H9 (cell line): ENCODE measurements around the gene GLRA1. TPM values are rescaled to one million over a fixed set of nuclear protein-coding genes. Genes with fewer than 3 reads are reported as not detected.

Experiments used
- DNase-seq: peaks from one replicate; pipeline ENCODE4 v3.0.0-alpha.2; 2017
- H2AFZ ChIP-seq: one replicate; pipeline ENCODE4 v1.6.1; 2013; ENCODE audit warnings: mild to moderate bottlenecking, low read length, control low read depth, moderate library complexity
- H2AK5ac ChIP-seq: 2 replicates; pipeline ENCODE4 v1.6.1; 2013; ENCODE audit warnings: low read length, control low read depth, mixed read lengths; ENCODE audit not compliant: insufficient read length
- H2BK120ac ChIP-seq: one replicate; pipeline ENCODE4 v1.6.1; 2013; ENCODE audit warnings: low read depth, mild to moderate bottlenecking, low read length, control low read depth, inconsistent platforms; ENCODE audit not compliant: poor library complexity, severe bottlenecking
- H2BK12ac ChIP-seq: 2 replicates; pipeline ENCODE4 v1.6.1; 2013; ENCODE audit warnings: low read length, control low read depth, mixed read lengths, low read depth; ENCODE audit not compliant: insufficient read length
- H2BK15ac ChIP-seq: 2 replicates; pipeline ENCODE4 v1.6.1; 2013; ENCODE audit warnings: low read depth, low read length, control low read depth
- H2BK20ac ChIP-seq: one replicate; pipeline ENCODE4 v1.6.1; 2013; ENCODE audit warnings: low read depth, mild to moderate bottlenecking, low read length, control low read depth, inconsistent platforms; ENCODE audit not compliant: poor library complexity, severe bottlenecking
- H2BK5ac ChIP-seq: 2 replicates; pipeline ENCODE4 v1.6.1; 2013; ENCODE audit warnings: low read length, control low read depth, mixed read lengths; ENCODE audit not compliant: insufficient read length
- H3K14ac ChIP-seq: 2 replicates; pipeline ENCODE4 v1.6.1; 2013; ENCODE audit warnings: low read length, control low read depth; ENCODE audit not compliant: insufficient read depth
- H3K18ac ChIP-seq: 2 replicates; pipeline ENCODE4 v1.6.1; 2013; ENCODE audit warnings: low read depth, mild to moderate bottlenecking, mixed read lengths, low read length, control low read depth; ENCODE audit not compliant: insufficient read length
- H3K23ac ChIP-seq: 2 replicates; pipeline ENCODE4 v1.6.1; 2013; ENCODE audit warnings: low read length, control low read depth, mixed read lengths, low read depth; ENCODE audit not compliant: insufficient read length
- H3K23me2 ChIP-seq: 2 replicates; pipeline ENCODE4 v1.6.1; 2013; ENCODE audit warnings: low read depth, mild to moderate bottlenecking, mixed read lengths, low read length, control low read depth; ENCODE audit not compliant: insufficient read length, poor library complexity, severe bottlenecking
- H3K27ac ChIP-seq: 2 replicates; pipeline ENCODE4 v1.5.1; 2013; ENCODE audit warnings: low read length, control low read depth, mixed read lengths, low read depth; ENCODE audit not compliant: insufficient read length
- H3K27me3 ChIP-seq: 2 replicates; pipeline ENCODE4 v1.6.1; 2013; ENCODE audit warnings: low read length, control low read depth, inconsistent platforms; ENCODE audit not compliant: insufficient read depth
- H3K4ac ChIP-seq: 2 replicates; pipeline ENCODE4 v1.6.1; 2013; ENCODE audit warnings: low read depth, mild to moderate bottlenecking, control low read depth, inconsistent platforms, low read length, moderate library complexity
- H3K4me1 ChIP-seq: 2 replicates; pipeline ENCODE4 v1.6.1; 2013; ENCODE audit warnings: low read length, control low read depth, inconsistent platforms; ENCODE audit not compliant: insufficient read depth
- H3K4me2 ChIP-seq: 2 replicates; pipeline ENCODE4 v1.6.1; 2013; ENCODE audit warnings: low read length, control low read depth, mixed read lengths; ENCODE audit not compliant: insufficient read length, insufficient read depth
- H3K56ac ChIP-seq: 2 replicates; pipeline ENCODE4 v1.6.1; 2013; ENCODE audit warnings: low read depth, mild to moderate bottlenecking, mixed read lengths, low read length, control low read depth; ENCODE audit not compliant: insufficient read length
- H3K79me1 ChIP-seq: 2 replicates; pipeline ENCODE4 v1.6.1; 2013; ENCODE audit warnings: low read depth, mild to moderate bottlenecking, moderate library complexity, low read length, control low read depth, inconsistent platforms; ENCODE audit not compliant: insufficient read depth, poor library complexity, severe bottlenecking
- H3K79me2 ChIP-seq: 2 replicates; pipeline ENCODE4 v1.6.1; 2013; ENCODE audit warnings: low read length, control low read depth, inconsistent platforms; ENCODE audit not compliant: insufficient read depth
- H3K9ac ChIP-seq: 2 replicates; pipeline ENCODE4 v1.6.1; 2013; ENCODE audit warnings: low read length, control low read depth, mixed read lengths; ENCODE audit not compliant: insufficient read length; ENCODE audit errors: extremely low read depth
- H3K9me3 ChIP-seq: one replicate; pipeline ENCODE4 v1.6.1; 2013; ENCODE audit warnings: low read depth, low read length, inconsistent platforms; ENCODE audit not compliant: control insufficient read depth
- H3T11ph ChIP-seq: one replicate; pipeline ENCODE4 v1.6.1; 2013; ENCODE audit warnings: mild to moderate bottlenecking, low read length, control low read depth, inconsistent platforms
- H4K20me1 ChIP-seq: one replicate; pipeline ENCODE4 v1.6.1; 2013; ENCODE audit not compliant: control insufficient read depth, insufficient read length, insufficient read depth
- H4K5ac ChIP-seq: 2 replicates; pipeline ENCODE4 v1.6.1; 2013; ENCODE audit warnings: low read depth, mild to moderate bottlenecking, mixed read lengths, low read length, control low read depth; ENCODE audit not compliant: insufficient read length
- H4K8ac ChIP-seq: replicated peaks from 2 replicates; pipeline ENCODE4 v1.6.1; 2013; ENCODE audit warnings: low read length, control low read depth, mixed read lengths, low read depth; ENCODE audit not compliant: insufficient read length
- H4K91ac ChIP-seq: 2 replicates; pipeline ENCODE4 v1.6.1; 2013; ENCODE audit warnings: low read depth, mild to moderate bottlenecking, moderate library complexity, mixed read lengths, low read length, control low read depth; ENCODE audit not compliant: insufficient read length
- H3K27ac Mint-ChIP-seq, 3 experiments: 2 replicates in 2 of 3; 3 replicates in 1 of 3; pipeline ENCODE4 v1.8.0; 2020 to 2021; ENCODE audit warnings: mixed read lengths in 3 of 3, mild to moderate bottlenecking in 1 of 3, moderate library complexity in 1 of 3
- H3K27me3 Mint-ChIP-seq: 2 replicates; pipeline ENCODE4 v1.8.0; 2021; ENCODE audit warnings: low read depth, mild to moderate bottlenecking, moderate library complexity, mixed read lengths
- H3K36me3 Mint-ChIP-seq, 3 experiments: 2 replicates in 2 of 3; 3 replicates in 1 of 3; pipeline ENCODE4 v1.8.0; 2020 to 2021; ENCODE audit warnings: low read depth in 3 of 3, mixed read lengths in 3 of 3; ENCODE audit not compliant: insufficient read depth in 1 of 3
- H3K4me1 Mint-ChIP-seq, 2 experiments: 2 replicates each; pipeline ENCODE4 v1.8.0; 2020; ENCODE audit warnings: mixed read lengths in 2 of 2
- H3K4me3 Mint-ChIP-seq, 2 experiments: 2 replicates in 1 of 2; 3 replicates in 1 of 2; pipeline ENCODE4 v1.8.0; 2020 to 2021; ENCODE audit warnings: mild to moderate bottlenecking in 2 of 2, mixed read lengths in 2 of 2, moderate library complexity in 1 of 2
- H3K9me3 Mint-ChIP-seq, 2 experiments: 2 replicates in 1 of 2; 3 replicates in 1 of 2; pipeline ENCODE4 v1.8.0; 2020; ENCODE audit warnings: mild to moderate bottlenecking in 2 of 2, mixed read lengths in 2 of 2, moderate library complexity in 1 of 2
- CTCF ChIP-seq: fragments of 200-600 bp; sonication (generic); conservative IDR thresholded peaks from 3 replicates; pipeline ENCODE4 v1.8.0; 2021; ENCODE audit warnings: antibody characterized with exemption, mild to moderate bottlenecking
- WGBS: extraction: QIAGEN DNeasy Blood & Tissue Kit; methylation state at CpG from one replicate; pipeline ENCODE4 v1.1.7; 2013; ENCODE audit warnings: missing lambda C conversion rate, low lambda C conversion rate, mixed read lengths; ENCODE audit not compliant: insufficient read length; ENCODE audit errors: extremely low coverage; 5-methylcytosine and 5-hydroxymethylcytosine counted together
- total RNA-seq: library from RNA; stranded (reverse); gene quantifications from 2 replicates; pipeline ENCODE4 v1.2.1, GENCODE V29; 2021

GLRA1 gene
- total RNA-seq, 1 experiment from 2014 or later = not detected

- no peak overlapping the region for H3K27ac ChIP-seq
- no peak overlapping the region for H2BK120ac ChIP-seq
- no peaks in the 10 kb centered on the region for H3K9me3 ChIP-seq
- DNase-seq = peak; percentile 70
- no peaks in the 10 kb centered on the region for H4K20me1 ChIP-seq
- no peaks in the 10 kb centered on the region for H3K79me2 ChIP-seq
- Mint-ChIP-seq H3K9me3 (no peaks in the 10 kb centered on the region; a peak in 2 of 5 replicates), H3K4me3 (no peak overlapping the region), H3K27ac (no peak overlapping the region), H3K27me3 (peaks cover 100% of the 10 kb centered on the region), H3K36me3 (no peaks in the 10 kb centered on the region), H3K4me1 (peaks cover 18 to 23% of the 10 kb centered on the region in 2 experiments)
- H4K91ac ChIP-seq = no peak overlapping the region
- H2AK5ac ChIP-seq = no peak overlapping the region
- no peaks in the 10 kb centered on the region for H3K79me1 ChIP-seq
- no peak overlapping the region for H2BK12ac ChIP-seq
- H2AFZ ChIP-seq = no peak overlapping the region
- no peak overlapping the region for H2BK15ac ChIP-seq
- no peak overlapping the region for H3T11ph ChIP-seq
- no CpG with 5 or more reads among the region's 2 CpGs for WGBS
- no peak overlapping the region for H3K4ac ChIP-seq
- no peak overlapping the region for H4K8ac ChIP-seq
- H3K4me1 ChIP-seq = peaks cover 2% of the 10 kb centered on the region
- H3K18ac ChIP-seq = no peak overlapping the region
- H2BK20ac ChIP-seq = no peak overlapping the region
- no peaks in the 10 kb centered on the region for H3K23me2 ChIP-seq
- no peak overlapping the region for H4K5ac ChIP-seq
- no peak for TF ChIP-seq CTCF
- no peak overlapping the region for H3K56ac ChIP-seq
- peaks cover 70% of the 10 kb centered on the region for H3K27me3 ChIP-seq
- H3K23ac ChIP-seq = no peak overlapping the region
- no peak overlapping the region for H3K9ac ChIP-seq
- H3K14ac ChIP-seq = no peak overlapping the region
- H2BK5ac ChIP-seq = no peak overlapping the region
- no peak overlapping the region for H3K4me2 ChIP-seq
Observed at GRCh38 chr5:151903243-151903653, 21.4 kb downstream of the GLRA1 start.
